Measurements from ENCODE around the gene ANKHD1. TPM values are rescaled to one million over a fixed set of nuclear protein-coding genes. Genes with fewer than 3 reads are reported as not detected.
"Not testable (repeated sequence)": the region's sequence is repeated elsewhere in the genome, so short reads cannot be mapped to it uniquely, and the experiment has no call there.

Gene ANKHD1
- total RNA-seq, 1 donor from 2014 or later, result 73.0 TPM

GRCh38 chr5:140570488-140570887, 168.9 kb downstream of the ANKHD1 start:
- intact Hi-C loops (cut with DNase I), result no loop called here
- no peak for DNase-seq (ENCODE audit: low spot score)

DNA sequence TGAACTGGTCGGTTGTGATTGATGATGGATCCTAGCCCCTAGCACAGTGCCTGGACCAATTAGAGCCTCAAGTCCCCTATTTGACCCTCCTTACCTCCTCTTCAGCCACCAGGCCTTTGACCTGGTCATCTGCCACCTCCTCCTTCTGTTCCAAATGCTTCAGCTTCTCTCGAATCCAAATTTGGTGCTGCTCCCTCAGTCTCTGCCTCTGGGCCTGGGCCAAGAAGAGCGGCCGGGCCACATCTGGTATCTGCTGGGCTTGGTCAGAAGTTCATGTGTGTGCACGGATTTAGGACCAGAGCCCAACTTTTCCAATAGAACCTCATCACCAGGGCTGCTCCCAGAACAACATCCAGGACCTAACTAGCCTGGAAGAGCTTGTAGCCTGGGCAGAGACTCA, 169.5 kb downstream of the ANKHD1 start:
- no peak for DNase-seq (ENCODE audit: low spot score)
- intact Hi-C loops (cut with DNase I), result no loop called here

DNA sequence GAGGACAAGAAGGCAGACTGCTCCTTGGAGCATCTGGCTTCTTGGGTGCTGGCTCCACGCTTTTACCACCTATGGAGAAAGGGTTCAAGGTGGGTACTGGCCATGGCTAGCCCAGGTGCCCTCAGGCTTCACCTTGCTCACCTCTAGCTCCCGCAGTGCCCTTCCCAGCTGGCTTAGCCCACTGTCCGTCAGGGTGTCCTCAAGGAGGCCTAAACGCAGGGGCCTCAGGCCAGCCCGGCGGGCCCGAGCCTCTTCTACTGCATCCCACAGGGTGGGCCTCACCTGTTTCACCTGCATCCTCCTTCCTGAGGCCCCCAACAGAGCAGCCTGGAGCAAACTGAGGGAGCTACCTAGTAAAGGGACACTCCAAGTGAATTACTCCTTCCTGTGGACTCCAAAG, 172.1 kb downstream of the ANKHD1 start:
- intact Hi-C loops (cut with DNase I), result no loop called here
- DNase-seq (ENCODE audit: low spot score), result no peak

- intact Hi-C loops (cut with DNase I), result no loop called here
- DNase-seq (ENCODE audit: low spot score), result no peak
Observed at GRCh38 chr5:140574165-140574564, 172.5 kb downstream of the ANKHD1 start.

GRCh38 chr5:140575309-140575708, 173.7 kb downstream of the ANKHD1 start:
- intact Hi-C loops (cut with DNase I), result no loop called here
- DNase-seq (ENCODE audit: low spot score), result no peak

DNA sequence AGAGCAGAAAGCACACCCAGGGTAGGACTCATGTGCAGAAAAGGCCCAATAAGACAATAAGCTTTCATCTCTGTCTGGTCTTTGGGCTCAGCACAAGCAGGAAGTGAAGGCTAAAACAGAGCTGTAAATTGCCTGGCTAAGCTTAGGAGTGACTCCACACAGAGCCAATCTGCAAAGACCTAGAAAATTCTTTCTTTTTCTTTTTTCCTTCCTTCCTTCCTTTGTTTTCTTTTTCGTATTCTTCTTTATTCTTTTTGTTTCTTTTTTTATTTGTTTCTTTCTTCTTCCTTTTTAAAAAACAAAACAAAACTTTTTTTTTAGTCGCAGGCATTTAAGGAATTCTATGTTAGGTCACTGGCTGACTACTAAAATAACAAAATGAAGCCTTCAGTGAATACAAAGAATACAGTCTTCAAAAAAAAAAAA, 175.2 kb downstream of the ANKHD1 start:
- intact Hi-C loops (cut with DNase I), result no loop called here
- DNase-seq (ENCODE audit: low spot score), result no peak

DNA sequence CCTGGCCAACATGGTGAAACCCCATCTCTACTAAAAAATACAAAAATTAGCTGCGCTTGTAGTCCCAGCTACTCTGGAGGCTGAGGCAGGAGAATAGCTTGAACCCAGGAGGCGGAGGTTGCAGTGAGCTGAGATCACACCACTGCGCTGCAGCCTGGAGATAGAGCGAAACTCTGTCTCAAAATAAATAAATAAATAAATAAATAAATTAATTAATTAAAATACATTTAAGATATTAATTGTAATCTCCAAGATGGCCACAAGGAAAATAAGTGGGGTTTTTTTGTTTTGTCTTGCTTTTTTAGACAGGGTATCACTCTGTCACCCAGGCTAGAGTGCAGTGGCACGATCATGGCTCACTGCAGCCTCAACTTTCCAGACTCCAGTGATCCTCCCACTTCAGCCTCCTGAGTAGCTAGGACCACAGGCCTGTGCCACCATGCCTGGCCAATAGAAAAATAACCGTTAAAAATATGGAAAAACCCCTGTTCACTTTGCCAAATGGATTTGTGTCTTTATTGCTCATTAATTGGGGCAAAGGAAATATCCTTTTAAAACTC, 177.6 kb downstream of the ANKHD1 start:
- DNase-seq (ENCODE audit: low spot score); intact Hi-C loops (cut with DNase I): not testable (repeated sequence)

DNA sequence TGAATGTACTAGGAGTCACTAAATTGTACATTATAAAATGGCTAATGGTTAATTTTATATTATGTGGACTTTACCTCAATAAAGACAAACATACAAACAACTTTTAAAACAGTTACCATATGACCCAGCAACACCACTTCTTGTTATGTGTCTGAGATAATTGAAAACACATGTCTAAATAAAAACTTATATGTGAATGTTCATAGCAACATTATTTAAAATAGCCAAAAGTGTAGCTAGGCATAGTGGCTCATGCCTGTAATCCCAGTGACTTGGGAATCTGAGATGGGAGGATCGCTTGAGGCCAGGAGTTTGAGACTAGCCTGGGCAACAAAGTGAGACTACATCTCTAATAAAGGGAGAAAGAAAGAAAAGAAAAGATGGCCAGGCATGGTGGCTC, 185.9 kb downstream of the ANKHD1 start:
- no peak for DNase-seq (ENCODE audit: low spot score)
- intact Hi-C loops (cut with DNase I), result no loop called here

DNA sequence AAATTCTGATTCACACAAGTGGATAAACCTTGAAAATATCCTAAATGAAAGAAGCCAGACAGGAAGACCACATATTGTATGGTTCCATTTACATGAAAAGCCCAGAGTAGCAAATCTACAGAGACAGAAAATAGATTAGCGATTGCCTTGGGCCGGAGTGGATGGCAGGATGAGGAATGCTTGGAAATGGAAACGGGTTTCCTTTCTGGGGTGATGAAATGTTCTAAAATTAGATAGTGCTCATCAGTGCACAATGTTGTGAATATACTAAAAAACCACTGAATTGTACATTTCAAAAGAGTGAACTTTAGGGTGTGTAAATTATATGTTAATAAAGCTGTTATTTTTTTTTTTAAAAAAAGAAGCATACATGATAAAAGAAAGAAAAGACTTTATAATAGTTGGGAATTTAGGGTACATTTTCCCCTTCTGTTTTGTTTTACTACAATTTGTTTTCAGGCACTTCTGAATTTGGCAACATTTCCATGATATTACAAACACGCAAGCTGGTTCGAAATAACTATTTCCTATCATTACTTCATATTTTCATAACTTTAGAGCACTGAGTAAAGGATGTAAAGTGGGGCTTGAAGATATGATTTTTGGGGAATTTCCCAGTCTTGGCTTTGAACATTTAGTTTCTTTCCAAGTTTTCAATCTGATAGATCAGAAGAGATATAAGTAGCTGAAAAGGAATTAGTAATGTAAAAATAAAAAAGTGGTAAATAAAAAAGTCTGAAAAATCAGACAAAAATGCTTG, 186.9 kb downstream of the ANKHD1 start:
- DNase-seq (ENCODE audit: low spot score), result no peak
- intact Hi-C loops (cut with DNase I), result no loop called here

Small RNA genes lying within 50 kb of the gene (microRNA-seq; reads per million reads assigned to microRNA genes)
- gene MIR6831, result not detected

Other genes starting within 250 kb of the ANKHD1 start
- gene CYSTM1, start 226.6 kb upstream of the ANKHD1 start, total RNA-seq, result 111 TPM
- gene PFDN1, start 98.7 kb upstream of the ANKHD1 start, total RNA-seq, result 71.7 TPM
- 73.9 TPM for gene HBEGF, start 55.2 kb upstream of the ANKHD1 start, total RNA-seq
- 0.19 TPM for gene SLC4A9, start 41.6 kb upstream of the ANKHD1 start, total RNA-seq
- gene EIF4EBP3, start 145.8 kb downstream of the ANKHD1 start, total RNA-seq, result 20.6 TPM
- 31.8 TPM for gene SRA1, start 155.6 kb downstream of the ANKHD1 start, total RNA-seq
- 18.4 TPM for gene APBB3, start 162.8 kb downstream of the ANKHD1 start, total RNA-seq
- 81.8 TPM for gene SLC35A4, start 163.0 kb downstream of the ANKHD1 start, total RNA-seq
- gene CD14, start 231.3 kb downstream of the ANKHD1 start, total RNA-seq, result 29.6 TPM
- gene TMCO6, start 237.6 kb downstream of the ANKHD1 start, total RNA-seq, result 3.6 TPM
- gene NDUFA2, start 245.8 kb downstream of the ANKHD1 start, total RNA-seq, result 101 TPM
- 81.9 TPM for gene IK, start 246.0 kb downstream of the ANKHD1 start, total RNA-seq

Data from cardiac septum (tissue), 1 donor.